Loucy (cell line): Measurements from ENCODE around the gene MIEN1.

ENCODE experiments used
- H2AFZ ChIP-seq: fragments of 200-600 bp; sonication (generic); 2 replicates; pipeline ENCODE4 v1.6.0; 2016; ENCODE audit warnings: antibody characterized with exemption, mild to moderate bottlenecking, low read length, moderate library complexity
- H3F3A ChIP-seq: fragments of 200-600 bp; 2 replicates; pipeline ENCODE4 v1.6.0; 2016; ENCODE audit warnings: antibody characterized with exemption, low read depth, mild to moderate bottlenecking
- H3K27me3 ChIP-seq: fragments of 200-600 bp; sonication (generic); 2 replicates; pipeline ENCODE4 v1.6.1; 2014; ENCODE audit warnings: low read length, mild to moderate bottlenecking; ENCODE audit not compliant: insufficient read depth, poor library complexity, severe bottlenecking
- H3K36me3 ChIP-seq: fragments of 200-600 bp; sonication (generic); 2 replicates; pipeline ENCODE4 v1.6.1; 2016; ENCODE audit warnings: low read length; ENCODE audit not compliant: insufficient read depth
- H3K4me1 ChIP-seq: fragments of 200-600 bp; sonication (generic); 2 replicates; pipeline ENCODE4 v1.5.1; 2014; ENCODE audit warnings: low read length, mild to moderate bottlenecking; ENCODE audit not compliant: insufficient read depth, poor library complexity, severe bottlenecking
- H3K4me2 ChIP-seq: fragments of 200-600 bp; sonication (generic); 2 replicates; pipeline ENCODE4 v1.6.0; 2014; ENCODE audit warnings: antibody characterized with exemption, low read length, low read depth, mild to moderate bottlenecking; ENCODE audit not compliant: poor library complexity, severe bottlenecking
- H3K4me3 ChIP-seq: fragments of 200-600 bp; sonication (generic); 2 replicates; pipeline ENCODE4 v1.5.1; 2014; ENCODE audit warnings: low read length, mild to moderate bottlenecking, mixed read lengths; ENCODE audit not compliant: poor library complexity, severe bottlenecking
- H3K79me2 ChIP-seq: fragments of 200-600 bp; sonication (generic); 2 replicates; pipeline ENCODE4 v1.6.1; 2014; ENCODE audit warnings: low read length; ENCODE audit not compliant: insufficient read depth
- H3K9ac ChIP-seq: fragments of 200-600 bp; sonication (generic); 2 replicates; pipeline ENCODE4 v1.6.0; 2014; ENCODE audit warnings: mild to moderate bottlenecking, low read depth, low read length, moderate library complexity; ENCODE audit not compliant: poor library complexity, severe bottlenecking
- H3K9me2 ChIP-seq: fragments of 200-600 bp; sonication (generic); replicated peaks from 2 replicates; pipeline ENCODE4 v1.6.1; 2016; ENCODE audit warnings: low read depth, low read length, mixed read lengths
- H3K9me3 ChIP-seq: fragments of 200-600 bp; sonication (generic); 2 replicates; pipeline ENCODE4 v1.6.1; 2014; ENCODE audit warnings: mild to moderate bottlenecking, antibody characterized with exemption, low read length, low read depth; ENCODE audit not compliant: insufficient read depth
- H4K20me1 ChIP-seq: fragments of 200-600 bp; sonication (generic); 2 replicates; pipeline ENCODE4 v1.6.0; 2014; ENCODE audit warnings: antibody characterized with exemption, low read length, mild to moderate bottlenecking; ENCODE audit not compliant: insufficient read depth, poor library complexity, severe bottlenecking
- CTCF ChIP-seq: fragments of 200-600 bp; sonication (generic); conservative IDR thresholded peaks from 2 replicates; pipeline ENCODE4 v1.5.1; 2014; ENCODE audit warnings: mild to moderate bottlenecking, antibody characterized with exemption, low read length
- EZH2phosphoT487 ChIP-seq: fragments of 200-600 bp; IDR thresholded peaks from 2 replicates; pipeline ENCODE4 v1.6.1; 2018; ENCODE audit warnings: antibody characterized with exemption, mild to moderate bottlenecking, moderate library complexity, borderline replicate concordance

Gene MIEN1

GRCh38 chr17:39702901-39703893, 27.1 kb downstream of the MIEN1 start:
- H3K9me2 ChIP-seq = no peaks in the 10 kb centered on the region
- no peaks in the 10 kb centered on the region for H3K27me3 ChIP-seq
- H3K9ac ChIP-seq = no peak overlapping the region
- no peak for TF ChIP-seq CTCF
- TF ChIP-seq EZH2phosphoT487 = no peak
- H2AFZ ChIP-seq = no peak overlapping the region
- no peaks in the 10 kb centered on the region for H3K36me3 ChIP-seq
- H3K4me2 ChIP-seq = no peak overlapping the region
- H3F3A ChIP-seq = no peaks in the 10 kb centered on the region
- H3K79me2 ChIP-seq = no peaks in the 10 kb centered on the region
- H3K4me3 ChIP-seq = no peak overlapping the region
- peaks cover 7% of the 10 kb centered on the region for H3K4me1 ChIP-seq
- H3K9me3 ChIP-seq = no peaks in the 10 kb centered on the region
- no peaks in the 10 kb centered on the region for H4K20me1 ChIP-seq

GRCh38 chr17:39701784-39702422, 28.4 kb downstream of the MIEN1 start:
- no peak for TF ChIP-seq CTCF
- TF ChIP-seq EZH2phosphoT487 = no peak
- Histone ChIP-seq H2AFZ (no peak overlapping the region), H3K79me2 (no peaks in the 10 kb centered on the region), H3K9ac (no peak overlapping the region), H3K9me2 (no peaks in the 10 kb centered on the region), H3K4me3 (no peak overlapping the region), H3K9me3 (no peaks in the 10 kb centered on the region), H3F3A (no peaks in the 10 kb centered on the region), H3K36me3 (no peaks in the 10 kb centered on the region), H3K27me3 (no peaks in the 10 kb centered on the region), H3K4me2 (no peak overlapping the region), H3K4me1 (peaks cover under 1% of the 10 kb centered on the region), H4K20me1 (no peaks in the 10 kb centered on the region)

- Histone ChIP-seq H3K4me2 (no peak overlapping the region), H2AFZ (no peak overlapping the region), H3K79me2 (no peaks in the 10 kb centered on the region)
Observed at GRCh38 chr17:39701012-39701783, 29.1 kb downstream of the MIEN1 start.

More at GRCh38 chr17:39701012-39701783, 29.1 kb downstream of the MIEN1 start:
- Histone ChIP-seq H3K27me3 (no peaks in the 10 kb centered on the region), H3K9ac (no peak overlapping the region), H4K20me1 (no peaks in the 10 kb centered on the region), H3K36me3 (no peaks in the 10 kb centered on the region), H3F3A (no peaks in the 10 kb centered on the region), H3K4me3 (no peak overlapping the region), H3K4me1 (no peaks in the 10 kb centered on the region), H3K9me3 (no peaks in the 10 kb centered on the region), H3K9me2 (no peaks in the 10 kb centered on the region)
- TF ChIP-seq EZH2phosphoT487 = no peak
- no peak for TF ChIP-seq CTCF
